NCI-H2196 treated with DMSO at 0.1 percent for 48 hours (cell line): Measurements from ENCODE around the gene CAP2.
"Not testable (repeated sequence)": the region's sequence is repeated elsewhere in the genome, so short reads cannot be mapped to it uniquely, and the experiment has no call there.

Experiments
- DNase-seq: peaks from one replicate; lab custom pipeline; 2025; ENCODE audit not compliant: unreplicated experiment; lab: John Stamatoyannopoulos, UW

The CAP2 gene

GRCh38 chr6:17395112-17395511, 1.7 kb downstream of the CAP2 start:
- no peak for DNase-seq

GRCh38 chr6:17396256-17396655, 2.9 kb downstream of the CAP2 start:
- no peak for DNase-seq

- no peak for DNase-seq
Observed at GRCh38 chr6:17397764-17398194, 4.4 kb downstream of the CAP2 start.

GRCh38 chr6:17405181-17405943, 12.0 kb downstream of the CAP2 start:
- not testable (repeated sequence) for DNase-seq

GRCh38 chr6:17405944-17406245, 12.5 kb downstream of the CAP2 start:
- no peak for DNase-seq

GRCh38 chr6:17408081-17408480, 14.7 kb downstream of the CAP2 start:
- DNase-seq = no peak

- no peak for DNase-seq
Observed at GRCh38 chr6:17410281-17410680, 16.9 kb downstream of the CAP2 start.

- no peak for DNase-seq
Observed at GRCh38 chr6:17413313-17413750, 19.9 kb downstream of the CAP2 start.

- DNase-seq = not testable (repeated sequence)
Observed at GRCh38 chr6:17414395-17414794, 21.0 kb downstream of the CAP2 start.

- DNase-seq = no peak
Observed at GRCh38 chr6:17415321-17415720, 21.9 kb downstream of the CAP2 start.

- DNase-seq = no peak
Observed at GRCh38 chr6:17416806-17417205, 23.4 kb downstream of the CAP2 start.

GRCh38 chr6:17417817-17418216, 24.4 kb downstream of the CAP2 start:
- no peak for DNase-seq

- no peak for DNase-seq
Observed at GRCh38 chr6:17418281-17419188, 25.1 kb downstream of the CAP2 start.

GRCh38 chr6:17419189-17419575, 25.8 kb downstream of the CAP2 start:
- no peak for DNase-seq

GRCh38 chr6:17420368-17420767, 27.0 kb downstream of the CAP2 start:
- no peak for DNase-seq

- DNase-seq = no peak
Observed at GRCh38 chr6:17421406-17421805, 28.0 kb downstream of the CAP2 start.

GRCh38 chr6:17423026-17423425, 29.6 kb downstream of the CAP2 start:
- DNase-seq = no peak

- no peak for DNase-seq
Observed at GRCh38 chr6:17427062-17427461, 33.7 kb downstream of the CAP2 start.

GRCh38 chr6:17427617-17428016, 34.2 kb downstream of the CAP2 start:
- DNase-seq = no peak

GRCh38 chr6:17428595-17429120, 35.3 kb downstream of the CAP2 start:
- DNase-seq = not testable (repeated sequence)

- no peak for DNase-seq
Observed at GRCh38 chr6:17429383-17430061, 36.1 kb downstream of the CAP2 start.
